IMR-90 (cell line): ENCODE measurements around the gene KRR1.

ENCODE experiments used
- BHLHE40 ChIP-seq: fragments of 150-350 bp; IDR thresholded peaks from 2 replicates; pipeline ENCODE4 v1.6.1; 2016; ENCODE audit warnings: mild to moderate bottlenecking, low read depth, low read length
- CEBPB ChIP-seq: IDR thresholded peaks from 2 replicates; pipeline ENCODE4 v1.6.1; 2012; ENCODE audit warnings: low read depth, low read length, improper control_type of control experiment
- CTCF ChIP-seq: conservative IDR thresholded peaks from 2 replicates; pipeline ENCODE4 v1.5.1; 2012; ENCODE audit warnings: mild to moderate bottlenecking, low read depth, low read length, improper control_type of control experiment
- MAFK ChIP-seq: IDR thresholded peaks from 2 replicates; pipeline ENCODE4 v1.6.1; 2012; ENCODE audit warnings: low read depth, low read length, improper control_type of control experiment
- POLR2A ChIP-seq: IDR thresholded peaks from 2 replicates; pipeline ENCODE4 v1.6.1; 2012; ENCODE audit warnings: mild to moderate bottlenecking, low read depth, low read length
- SMC3 ChIP-seq: fragments of 150-350 bp; IDR thresholded peaks from 2 replicates; pipeline ENCODE4 v1.6.1; 2016; ENCODE audit warnings: low read depth, mild to moderate bottlenecking, antibody characterized with exemption, low read length, moderate library complexity

- TF ChIP-seq POLR2A (no peak), CTCF (no peak), SMC3 (no peak), CEBPB (no peak), BHLHE40 (no peak), MAFK (no peak)
These were observed 54.2 kb downstream of the KRR1 start for GRCh38 chr12:75457191-75457590.
